BLaER1 (cell line): ENCODE results near the gene STOML1.
"Not testable (repeated sequence)": the region's sequence is repeated elsewhere in the genome, so short reads cannot be mapped to it uniquely, and the experiment has no call there.

Experiments used
- H3K27ac ChIP-seq: shearing (Covaris generic); formaldehyde crosslinking; 2 replicates; pipeline ENCODE4 v1.8.1; 2022
- H3K27me3 ChIP-seq: shearing (Covaris generic); formaldehyde crosslinking; 2 replicates; pipeline ENCODE4 v1.8.1; 2022
- H3K36me3 ChIP-seq: shearing (Covaris generic); formaldehyde crosslinking; 2 replicates; pipeline ENCODE4 v1.8.1; 2022
- H3K4me1 ChIP-seq: shearing (Covaris generic); formaldehyde crosslinking; 2 replicates; pipeline ENCODE4 v1.8.1; 2022
- H3K4me2 ChIP-seq: shearing (Covaris generic); formaldehyde crosslinking; 2 replicates; pipeline ENCODE4 v1.8.1; 2022
- H3K4me3 ChIP-seq: shearing (Covaris generic); formaldehyde crosslinking; 2 replicates; pipeline ENCODE4 v1.8.1; 2022
- H3K9ac ChIP-seq: shearing (Covaris generic); formaldehyde crosslinking; 2 replicates; pipeline ENCODE4 v1.8.1; 2022
- H3K9me3 ChIP-seq: shearing (Covaris generic); formaldehyde crosslinking; 2 replicates; pipeline ENCODE4 v1.8.1; 2022
- H4K20me1 ChIP-seq: shearing (Covaris generic); formaldehyde crosslinking; 2 replicates; pipeline ENCODE4 v1.8.1; 2022
- Cebpa-rat ChIP-seq: shearing (Covaris generic); IDR thresholded peaks from 2 replicates; pipeline ENCODE4 v1.8.1; 2022

Gene STOML1

DNA sequence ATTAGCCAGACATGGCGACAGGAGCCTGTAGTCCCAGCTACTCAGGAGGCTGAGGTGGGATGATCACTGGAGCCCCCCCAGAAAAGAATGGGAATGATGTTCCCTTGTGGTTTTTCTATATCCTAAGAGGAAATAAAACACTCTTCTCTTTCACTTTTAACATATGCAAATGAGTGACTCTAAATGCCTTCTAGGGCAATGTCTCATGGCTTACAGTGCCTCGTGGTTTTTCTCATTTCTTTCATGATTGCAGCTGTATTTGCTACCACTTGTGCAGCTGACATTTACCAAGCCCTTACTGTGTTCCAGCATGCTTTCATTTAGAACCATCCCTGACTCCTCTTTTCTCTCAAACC is 26.4 kb downstream of the STOML1 start:
- no peaks in the 10 kb centered on the region for H4K20me1 ChIP-seq
- no peak overlapping the region for H3K9ac ChIP-seq
- H3K9me3 ChIP-seq = no peaks in the 10 kb centered on the region
- no peak overlapping the region for H3K4me3 ChIP-seq
- H3K4me2 ChIP-seq = peak overlapping the region; percentile 95
- no peaks in the 10 kb centered on the region for H3K36me3 ChIP-seq
- peaks cover 40% of the 10 kb centered on the region for H3K4me1 ChIP-seq
- TF ChIP-seq Cebpa-rat = no peak
- no peaks in the 10 kb centered on the region for H3K27me3 ChIP-seq
- H3K27ac ChIP-seq = peak overlapping the region; percentile 63; the same call in 1 of the 2 replicates

GRCh38 chr15:73965094-73965757 is 26.9 kb downstream of the STOML1 start:
- Histone ChIP-seq H3K36me3 (no peaks in the 10 kb centered on the region), H3K4me3 (peak overlapping the region; percentile 38; the same call in 1 of the 2 replicates), H3K9ac (peak overlapping the region; percentile 51; the same call in 1 of the 2 replicates), H3K4me2 (peak overlapping the region; percentile 95), H3K27me3 (no peaks in the 10 kb centered on the region), H3K9me3 (no peaks in the 10 kb centered on the region), H4K20me1 (no peaks in the 10 kb centered on the region), H3K27ac (peak overlapping the region; percentile 63), H3K4me1 (peaks cover 45% of the 10 kb centered on the region)
- no peak for TF ChIP-seq Cebpa-rat

DNA sequence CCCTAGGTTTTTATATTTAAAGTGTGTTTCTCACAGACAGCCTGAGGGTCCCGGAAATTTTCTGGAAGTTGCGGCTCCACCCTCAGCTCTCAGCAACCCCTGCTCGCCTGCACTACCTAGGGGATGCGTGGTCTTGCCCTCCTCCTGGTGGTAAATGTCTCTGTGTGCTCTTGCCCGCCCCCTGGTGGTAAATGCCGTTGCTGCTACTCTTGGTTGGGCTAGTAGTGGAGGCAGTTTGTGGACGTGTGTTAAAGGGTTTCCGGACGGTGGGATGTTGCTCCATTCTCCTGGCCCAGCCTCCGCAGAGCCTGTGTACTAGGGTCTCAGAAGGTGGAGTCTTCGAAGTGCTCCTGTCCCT is 27.4 kb downstream of the STOML1 start:
- no peak for TF ChIP-seq Cebpa-rat
- H3K9me3 ChIP-seq = no peaks in the 10 kb centered on the region
- peak overlapping the region; percentile 95 for H3K4me2 ChIP-seq
- peak overlapping the region; percentile 51; the same call in 1 of the 2 replicates for H3K9ac ChIP-seq
- H4K20me1 ChIP-seq = no peaks in the 10 kb centered on the region
- H3K4me1 ChIP-seq = peaks cover 50% of the 10 kb centered on the region
- H3K27me3 ChIP-seq = no peaks in the 10 kb centered on the region
- H3K4me3 ChIP-seq = peak overlapping the region; percentile 38; the same call in 1 of the 2 replicates
- H3K27ac ChIP-seq = peak overlapping the region; percentile 63
- no peaks in the 10 kb centered on the region for H3K36me3 ChIP-seq

DNA sequence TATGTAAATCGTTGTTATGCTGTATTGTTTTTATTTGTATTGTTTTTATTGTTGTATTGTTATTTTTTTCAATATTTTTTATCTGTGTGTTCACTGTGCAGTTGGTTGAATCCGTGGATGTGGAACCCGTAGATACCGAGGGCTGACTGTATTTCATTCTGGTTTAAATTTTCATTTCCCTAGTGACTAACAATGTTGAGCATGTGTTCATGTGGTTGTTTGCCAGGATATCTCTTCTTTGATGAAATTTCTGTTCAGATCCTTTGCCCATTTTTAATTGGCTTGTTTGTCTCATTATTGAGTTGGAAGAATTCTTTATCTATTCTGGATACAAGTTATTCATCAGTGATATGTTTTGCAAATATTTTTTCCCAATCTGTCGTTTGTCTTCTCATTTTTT is 29.7 kb downstream of the STOML1 start:
- Histone ChIP-seq H4K20me1 (no peaks in the 10 kb centered on the region), H3K27me3 (no peaks in the 10 kb centered on the region), H3K4me1 (peaks cover 72% of the 10 kb centered on the region), H3K4me3 (no peak overlapping the region), H3K9ac (no peak overlapping the region), H3K4me2 (no peak overlapping the region), H3K27ac (no peak overlapping the region), H3K9me3 (no peaks in the 10 kb centered on the region), H3K36me3 (no peaks in the 10 kb centered on the region)
- TF ChIP-seq Cebpa-rat = no peak

- H3K9ac ChIP-seq, H3K36me3 ChIP-seq, H3K27ac ChIP-seq: not testable (repeated sequence)
Measured at GRCh38 chr15:73960472-73961070, 31.5 kb downstream of the STOML1 start.

GRCh38 chr15:73959801-73960200 is 32.3 kb downstream of the STOML1 start:
- TF ChIP-seq Cebpa-rat = no peak
- Histone ChIP-seq H3K4me2 (peak overlapping the region; percentile 80), H3K27ac (no peak overlapping the region)

More at GRCh38 chr15:73960472-73961070, 31.5 kb downstream of the STOML1 start:
- not testable (repeated sequence) for H4K20me1 ChIP-seq, H3K27me3 ChIP-seq, H3K4me3 ChIP-seq, H3K9me3 ChIP-seq, H3K4me2 ChIP-seq
- H3K4me1 ChIP-seq = peaks cover 71% of the 10 kb centered on the region

DNA sequence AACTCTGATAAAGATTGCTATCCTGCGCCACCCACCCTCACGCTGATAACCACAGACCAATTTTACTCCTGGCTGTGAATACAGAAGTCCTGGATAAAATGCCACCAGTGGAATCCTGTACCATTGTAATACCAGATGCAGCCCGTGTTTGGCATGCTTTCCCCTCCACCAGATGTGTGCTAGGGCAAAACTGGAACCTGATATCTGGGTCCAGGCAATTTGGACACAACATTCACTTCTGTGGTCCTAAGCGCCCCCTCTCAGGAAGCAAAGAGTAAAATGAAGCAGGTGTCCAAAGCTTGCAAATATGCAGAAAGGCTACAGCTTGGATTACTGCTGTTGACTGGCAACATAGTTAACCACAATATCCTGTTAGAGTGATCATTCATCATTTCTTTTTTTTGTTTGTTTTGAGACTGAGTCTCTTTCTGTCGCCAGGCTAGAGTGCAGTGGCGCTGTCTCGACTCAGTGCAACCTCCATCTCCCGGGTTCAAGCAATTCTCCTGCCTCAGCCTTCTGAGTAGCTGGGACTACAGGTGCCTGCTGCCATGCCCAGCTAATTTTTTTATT is 33.0 kb downstream of the STOML1 start:
- Histone ChIP-seq H3K4me1 (peaks cover 62% of the 10 kb centered on the region), H3K4me3 (no peak overlapping the region), H3K4me2 (peak overlapping the region; percentile 80), H3K9me3 (no peaks in the 10 kb centered on the region), H4K20me1 (no peaks in the 10 kb centered on the region), H3K36me3 (no peaks in the 10 kb centered on the region), H3K27ac (no peak overlapping the region), H3K27me3 (no peaks in the 10 kb centered on the region), H3K9ac (no peak overlapping the region)
- no peak for TF ChIP-seq Cebpa-rat

More at GRCh38 chr15:73959801-73960200, 32.3 kb downstream of the STOML1 start:
- Histone ChIP-seq H3K27me3 (no peaks in the 10 kb centered on the region), H3K4me3 (no peak overlapping the region), H3K4me1 (peaks cover 63% of the 10 kb centered on the region), H3K36me3 (no peaks in the 10 kb centered on the region), H3K9me3 (no peaks in the 10 kb centered on the region), H4K20me1 (no peaks in the 10 kb centered on the region), H3K9ac (peak overlapping the region; percentile 25; the same call in 1 of the 2 replicates)

DNA sequence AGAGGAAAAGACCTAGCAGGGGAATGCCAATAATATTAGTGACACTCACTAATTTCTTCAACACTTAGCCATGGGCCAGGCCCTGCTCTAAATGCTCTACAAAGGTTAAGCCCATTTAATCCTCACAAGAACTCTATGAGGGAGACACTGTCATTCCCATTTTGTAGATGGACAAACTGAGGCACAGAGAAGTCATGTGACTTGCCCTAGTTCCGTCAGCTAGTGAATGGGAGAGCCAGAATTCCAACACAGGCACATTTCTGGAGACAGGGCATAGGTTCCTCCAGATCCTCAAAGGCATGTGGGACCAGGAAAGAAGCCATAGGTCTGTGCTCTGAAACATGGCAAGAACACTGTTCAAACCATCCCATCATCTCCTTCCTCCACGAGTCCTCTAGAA is 34.3 kb downstream of the STOML1 start:
- Histone ChIP-seq H3K4me3 (no peak overlapping the region), H3K27me3 (no peaks in the 10 kb centered on the region), H3K36me3 (no peaks in the 10 kb centered on the region), H3K9me3 (no peaks in the 10 kb centered on the region), H3K4me2 (peak overlapping the region; percentile 69), H4K20me1 (no peaks in the 10 kb centered on the region), H3K27ac (0 out of 2 replicates have a peak overlapping the region, but pooled peaks have one; percentile 30), H3K4me1 (peaks cover 65% of the 10 kb centered on the region), H3K9ac (no peak overlapping the region)
- TF ChIP-seq Cebpa-rat = no peak

DNA sequence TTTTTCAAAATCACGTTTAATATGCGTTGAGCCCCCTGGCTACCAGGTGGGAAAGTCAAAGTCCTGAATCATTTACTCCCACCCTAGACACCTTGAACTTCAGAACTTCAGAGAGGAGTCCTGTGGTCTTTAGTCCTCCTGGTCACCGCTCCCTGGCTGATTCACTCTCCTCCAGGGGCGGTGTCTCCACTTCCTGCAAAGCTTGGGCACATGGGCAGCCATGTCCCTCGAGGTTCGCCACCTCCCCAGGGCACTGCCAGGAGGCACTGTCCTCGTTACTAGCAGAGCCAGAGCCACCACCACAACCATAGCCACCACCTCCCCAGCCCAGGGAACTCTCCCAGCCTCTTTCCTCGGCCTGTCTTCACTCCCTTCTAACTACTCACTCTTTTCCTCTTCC is 34.8 kb downstream of the STOML1 start:
- TF ChIP-seq Cebpa-rat = no peak
- Histone ChIP-seq H3K36me3 (no peaks in the 10 kb centered on the region), H3K4me1 (peaks cover 68% of the 10 kb centered on the region), H3K9me3 (no peaks in the 10 kb centered on the region), H3K4me3 (no peak overlapping the region), H3K27me3 (no peaks in the 10 kb centered on the region), H3K27ac (peak overlapping the region; percentile 30; the same call in 1 of the 2 replicates), H3K4me2 (peak overlapping the region; percentile 69), H3K9ac (no peak overlapping the region), H4K20me1 (no peaks in the 10 kb centered on the region)

GRCh38 chr15:73956743-73957135 is 35.4 kb downstream of the STOML1 start:
- peak overlapping the region; percentile 69 for H3K4me2 ChIP-seq

More at GRCh38 chr15:73956743-73957135, 35.4 kb downstream of the STOML1 start:
- Histone ChIP-seq H3K27me3 (no peaks in the 10 kb centered on the region), H3K9ac (no peak overlapping the region), H3K36me3 (no peaks in the 10 kb centered on the region), H3K27ac (no peak overlapping the region), H3K4me1 (peaks cover 69% of the 10 kb centered on the region), H3K9me3 (no peaks in the 10 kb centered on the region), H3K4me3 (no peak overlapping the region), H4K20me1 (no peaks in the 10 kb centered on the region)
- TF ChIP-seq Cebpa-rat = no peak
